K562 (cell line): ENCODE data around the gene ID4.

Experiments used
- CTCF ChIP-seq, 3 experiments: IDR thresholded peaks in 2 of 3; conservative IDR thresholded peaks in 1 of 3; 2 replicates each; pipeline ENCODE4 v1.5.1; 2011 to 2012; ENCODE audit warnings: low read length in 3 of 3, mild to moderate bottlenecking in 3 of 3, control low read depth in 2 of 3, improper control_type of control experiment in 1 of 3, inconsistent platforms in 1 of 3, low read depth in 1 of 3, mixed read lengths in 1 of 3, moderate library complexity in 1 of 3; ENCODE audit not compliant: insufficient read depth in 2 of 3
- EZH2 ChIP-seq: IDR thresholded peaks from 2 replicates; pipeline ENCODE4 v1.6.1; 2012; ENCODE audit warnings: low read depth, mild to moderate bottlenecking, inconsistent platforms, low read length, borderline replicate concordance
- FOXA1 ChIP-seq: fragments of 450-650 bp; IDR thresholded peaks from 2 replicates; pipeline ENCODE4 v1.6.1; 2016; ENCODE audit warnings: mild to moderate bottlenecking, borderline replicate concordance
- NR3C1 ChIP-seq: sonication (generic); formaldehyde crosslinking; IDR thresholded peaks from 2 replicates; pipeline ENCODE4 v1.8.1; 2022; ENCODE audit warnings: missing genetic modification reagents
- SIX5 ChIP-seq, 2 experiments: IDR thresholded peaks; 2 replicates each; pipeline ENCODE4 v1.6.1; 2011; ENCODE audit warnings: low read length in 2 of 2, borderline replicate concordance in 1 of 2, low read depth in 1 of 2, mild to moderate bottlenecking in 1 of 2, moderate library complexity in 1 of 2; ENCODE audit not compliant: insufficient read depth in 1 of 2
- TRIM25 ChIP-seq: fragments of 450-650 bp; IDR thresholded peaks from 2 replicates; pipeline ENCODE4 v1.7.0; 2016; ENCODE audit warnings: borderline replicate concordance
- ZNF699 ChIP-seq: fragments of 250-450 bp; sonication (Bioruptor Pico); IDR thresholded peaks from 2 replicates; pipeline ENCODE4 v1.8.0; 2021; ENCODE audit warnings: mild to moderate bottlenecking, moderate library complexity; ENCODE audit not compliant: insufficient replicate concordance

DNA sequence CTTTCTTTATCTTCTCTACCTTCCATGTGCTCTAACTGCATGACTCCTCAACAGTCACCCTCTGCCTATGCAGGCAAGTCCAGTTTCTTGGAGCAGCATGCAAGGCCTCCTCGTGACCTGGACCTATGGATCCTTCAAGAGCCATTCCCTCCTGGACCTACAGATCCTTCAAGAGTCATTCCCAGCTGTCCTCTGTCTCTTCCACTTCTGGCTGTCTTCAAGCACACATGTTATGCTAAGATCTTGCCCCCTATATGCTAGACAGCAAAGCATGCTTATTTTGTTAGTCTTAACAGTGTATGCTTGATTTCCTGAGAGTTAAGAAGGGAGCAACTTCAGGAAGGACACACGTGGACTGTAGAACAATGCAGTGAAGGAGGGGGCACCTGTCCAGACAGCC, 7.5 kb downstream of the ID4 start:
- TF ChIP-seq FOXA1 (no peak), EZH2 (no peak), SIX5 (IDR thresholded peaks at IDR 0.05; ENCODE audit: borderline replicate concordance in 1 of 2, insufficient read depth in 1 of 2, low read depth in 1 of 2, low read length in 2 of 2) (no peak), TRIM25 (no peak), NR3C1 (CRISPR knock-in tag) (no peak), ZNF699 (no peak), CTCF (IDR thresholded peaks at IDR 0.05 in 2 of 3, conservative IDR thresholded peaks at IDR 0.05 in 1 of 3; ENCODE audit: insufficient read depth in 2 of 3, low read depth in 1 of 3, low read length in 3 of 3) (no peak)
